Measurements from ENCODE around the gene NOX4.

The NOX4 gene

DNA sequence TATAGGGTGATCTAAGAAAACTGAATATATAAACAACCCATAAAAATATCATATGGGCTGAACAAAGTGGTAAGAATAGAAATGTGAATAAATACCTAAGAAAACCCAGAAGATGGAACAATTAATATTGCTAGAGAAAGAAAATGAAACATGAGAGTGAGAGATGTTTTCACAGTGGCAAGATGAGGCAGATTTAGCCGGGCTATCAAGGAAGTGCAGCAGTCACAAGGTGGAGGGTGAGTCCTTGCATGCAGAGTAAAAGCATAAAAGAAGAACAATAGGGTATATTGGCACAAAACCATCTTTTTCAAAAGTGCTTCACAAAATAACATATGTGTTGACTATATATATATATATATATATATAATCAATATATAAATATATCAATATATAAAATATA is 49.6 kb downstream of the NOX4 start:
- TF ChIP-seq, protein P1, sequence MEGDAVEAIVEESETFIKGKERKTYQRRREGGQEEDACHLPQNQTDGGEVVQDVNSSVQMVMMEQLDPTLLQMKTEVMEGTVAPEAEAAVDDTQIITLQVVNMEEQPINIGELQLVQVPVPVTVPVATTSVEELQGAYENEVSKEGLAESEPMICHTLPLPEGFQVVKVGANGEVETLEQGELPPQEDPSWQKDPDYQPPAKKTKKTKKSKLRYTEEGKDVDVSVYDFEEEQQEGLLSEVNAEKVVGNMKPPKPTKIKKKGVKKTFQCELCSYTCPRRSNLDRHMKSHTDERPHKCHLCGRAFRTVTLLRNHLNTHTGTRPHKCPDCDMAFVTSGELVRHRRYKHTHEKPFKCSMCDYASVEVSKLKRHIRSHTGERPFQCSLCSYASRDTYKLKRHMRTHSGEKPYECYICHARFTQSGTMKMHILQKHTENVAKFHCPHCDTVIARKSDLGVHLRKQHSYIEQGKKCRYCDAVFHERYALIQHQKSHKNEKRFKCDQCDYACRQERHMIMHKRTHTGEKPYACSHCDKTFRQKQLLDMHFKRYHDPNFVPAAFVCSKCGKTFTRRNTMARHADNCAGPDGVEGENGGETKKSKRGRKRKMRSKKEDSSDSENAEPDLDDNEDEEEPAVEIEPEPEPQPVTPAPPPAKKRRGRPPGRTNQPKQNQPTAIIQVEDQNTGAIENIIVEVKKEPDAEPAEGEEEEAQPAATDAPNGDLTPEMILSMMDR (IDR thresholded peaks at IDR 0.05): no peak

- TF ChIP-seq, protein P1 (IDR thresholded peaks at IDR 0.05): no peak
Observed at GRCh38 chr11:89437317-89437716, 53.9 kb downstream of the NOX4 start.

DNA sequence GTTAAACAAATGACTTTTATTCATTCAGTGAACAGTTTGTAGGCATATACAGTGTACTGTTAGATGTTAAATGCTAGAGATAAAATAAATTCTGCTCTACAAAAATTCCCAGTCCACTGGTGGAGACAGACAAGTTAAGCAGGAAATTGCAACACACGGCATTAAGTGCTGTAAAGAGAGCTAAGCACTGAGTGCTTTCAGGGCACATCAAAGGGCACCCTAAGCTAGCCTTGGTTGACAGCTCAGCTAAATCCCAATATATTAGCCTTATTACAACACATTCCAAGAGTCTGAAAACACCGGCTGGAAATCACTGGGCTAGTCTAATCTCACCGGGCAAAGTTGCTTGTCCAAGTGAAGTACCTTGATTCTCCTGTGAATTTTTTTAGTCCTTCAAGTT is 55.1 kb downstream of the NOX4 start:
- TF ChIP-seq, protein P1 (IDR thresholded peaks at IDR 0.05): no peak

DNA sequence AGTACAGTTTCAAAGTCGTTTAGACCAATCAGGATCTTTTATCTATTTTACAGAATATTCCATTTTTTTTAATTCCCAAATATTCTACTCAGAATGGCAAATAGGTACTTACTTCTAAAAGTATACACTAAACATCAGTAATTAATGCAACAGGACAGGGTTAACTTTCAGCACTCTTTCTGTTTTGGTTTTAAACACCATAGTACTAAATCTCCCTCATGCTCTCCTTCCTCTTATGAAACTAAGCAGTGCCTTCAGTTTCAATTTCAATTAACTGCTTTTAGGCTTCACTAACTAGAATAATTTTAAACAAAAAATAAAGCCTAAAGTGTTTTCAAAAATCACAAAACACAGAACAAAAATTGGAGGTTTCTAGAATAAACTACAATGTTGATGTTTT is 57.9 kb downstream of the NOX4 start:
- TF ChIP-seq, protein P1 (IDR thresholded peaks at IDR 0.05): no peak

- TF ChIP-seq, protein P1 (IDR thresholded peaks at IDR 0.05): no peak
Observed at GRCh38 chr11:89421718-89422117, 69.5 kb downstream of the NOX4 start.

- TF ChIP-seq, protein P1 (IDR thresholded peaks at IDR 0.05): no peak
Observed at GRCh38 chr11:89420981-89421380, 70.2 kb downstream of the NOX4 start.

- TF ChIP-seq, protein P1 (IDR thresholded peaks at IDR 0.05): no peak
Observed at GRCh38 chr11:89416961-89417360, 74.2 kb downstream of the NOX4 start.

DNA sequence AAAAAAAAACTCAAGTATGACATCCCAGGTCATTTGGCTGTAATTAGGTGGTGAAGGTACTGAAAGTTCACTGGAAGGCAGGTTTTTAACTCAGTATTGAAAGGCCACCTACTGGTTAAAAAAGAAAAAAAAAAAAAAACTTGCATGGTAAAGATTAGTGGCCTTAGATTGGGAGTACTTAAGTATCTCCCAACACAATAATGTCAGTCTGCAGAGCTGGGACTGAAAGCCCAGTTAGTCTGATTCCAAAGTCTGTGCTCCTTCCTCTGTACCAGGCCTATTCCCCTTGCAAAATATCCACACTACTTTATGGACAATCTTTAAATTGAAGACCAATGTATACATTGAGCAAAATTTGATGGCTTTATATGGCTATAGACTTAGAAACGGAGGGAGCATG is 85.5 kb downstream of the NOX4 start:
- TF ChIP-seq, protein P1 (IDR thresholded peaks at IDR 0.05): peak; percentile 22; the same call in 1 of the 2 replicates
